ENCODE results near the gene JAZF1.

GRCh38 chr7:28005075-28005846 lies 175.3 kb downstream of the JAZF1 start:
- TF ChIP-seq EZH2 (IDR thresholded peaks at IDR 0.05; ENCODE audit: insufficient read depth, poor library complexity, severe bottlenecking) (no peak), EZH2phosphoT487 (IDR thresholded peaks at IDR 0.05; ENCODE audit: insufficient read depth, low read depth) (no peak)

Measured in GM23248 (cell line).